NCI-H446 (cell line): ENCODE measurements around the gene PPP1R37.
A peak's percentile ranks its signal among the peaks of the same experiment; 100 is the strongest.
"Not testable (repeated sequence)": the region's sequence is repeated elsewhere in the genome, so short reads cannot be mapped to it uniquely, and the experiment has no call there.

Experiments used
- DNase-seq, 2 experiments: peaks; one replicate each; lab custom pipeline; 2025; lab: John Stamatoyannopoulos, UW

PPP1R37 gene

DNA sequence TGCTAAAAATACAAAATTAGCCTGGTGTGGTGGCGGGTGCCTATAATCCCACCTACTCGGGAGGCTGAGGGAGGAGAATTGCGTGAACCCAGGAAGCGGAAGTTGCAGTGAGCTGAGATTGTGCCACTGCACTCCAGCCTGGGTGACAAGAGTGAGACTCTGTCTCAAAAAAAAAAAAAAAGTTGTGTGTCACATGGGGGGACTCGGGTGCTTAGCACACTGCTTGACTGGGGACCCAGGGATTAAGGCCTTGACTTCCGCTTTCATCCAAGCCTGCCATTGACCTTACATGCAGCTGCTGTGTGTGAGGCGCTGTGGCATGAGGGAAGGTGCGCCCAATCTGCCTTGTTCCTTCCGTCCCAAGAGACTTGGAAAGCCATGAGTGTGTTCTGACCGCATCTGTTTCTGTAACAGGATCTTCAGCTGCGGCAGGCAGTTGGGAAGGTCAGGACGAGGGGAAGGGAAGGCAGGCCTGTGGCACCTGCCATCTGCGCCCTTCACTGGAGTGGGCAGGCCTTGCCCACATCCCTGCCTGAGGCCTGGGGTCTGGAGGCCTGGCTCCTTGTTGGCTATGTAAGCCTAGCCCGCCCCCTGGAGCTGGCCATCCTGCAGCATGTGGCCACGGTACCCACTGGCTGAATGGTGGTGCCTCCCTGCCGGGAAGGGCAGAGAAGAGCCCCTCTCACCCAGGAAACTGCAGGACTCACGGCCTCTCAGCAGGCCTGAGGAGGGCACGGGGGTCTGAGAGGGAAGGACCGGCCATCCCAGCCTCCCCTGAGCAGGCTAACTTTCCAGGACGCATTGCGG, 23.0 kb downstream of the PPP1R37 start:
- DNase-seq = no peak

DNA sequence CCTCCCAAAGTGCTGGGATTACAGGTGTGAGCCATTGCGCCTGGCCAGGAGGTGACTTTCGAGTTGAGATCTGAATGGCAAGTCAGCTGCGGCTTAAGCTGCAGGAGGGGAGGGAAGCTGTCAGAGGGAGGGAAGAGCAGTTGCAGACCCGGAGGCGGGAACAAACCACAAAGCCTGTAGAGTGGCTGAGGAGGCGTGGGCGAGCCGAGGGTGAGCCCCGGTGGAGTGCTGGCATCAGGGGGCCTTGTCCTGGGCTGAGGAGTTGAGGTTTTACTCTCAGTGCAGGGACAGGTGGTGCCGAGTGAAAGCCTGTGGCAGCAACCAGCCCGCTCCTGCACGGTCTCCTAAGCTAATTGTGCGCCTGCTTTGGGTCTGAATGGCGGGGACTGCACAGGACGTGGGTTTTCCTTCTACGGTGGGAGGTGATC, 24.2 kb downstream of the PPP1R37 start:
- no peak for DNase-seq

DNA sequence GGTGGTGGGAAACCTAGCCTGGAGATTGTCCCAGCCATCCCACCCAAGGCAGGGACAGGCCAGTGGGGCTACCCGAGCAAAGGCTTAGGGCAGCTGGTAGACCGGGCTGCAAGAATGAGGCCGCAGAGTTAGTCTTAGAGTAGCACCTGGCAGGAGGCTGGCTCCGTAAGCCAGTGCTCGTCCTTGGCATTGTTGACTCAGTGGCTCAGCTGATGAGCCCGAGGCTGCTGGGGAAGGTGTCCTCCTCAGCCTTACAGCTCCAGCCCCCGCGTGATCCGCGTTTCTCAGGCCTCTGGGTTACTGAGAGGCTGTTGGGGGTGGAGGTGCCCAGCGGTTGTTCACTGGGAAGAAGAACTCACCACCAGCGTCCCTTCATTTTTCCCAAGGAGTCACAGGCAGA, 24.7 kb downstream of the PPP1R37 start:
- no peak for DNase-seq

DNA sequence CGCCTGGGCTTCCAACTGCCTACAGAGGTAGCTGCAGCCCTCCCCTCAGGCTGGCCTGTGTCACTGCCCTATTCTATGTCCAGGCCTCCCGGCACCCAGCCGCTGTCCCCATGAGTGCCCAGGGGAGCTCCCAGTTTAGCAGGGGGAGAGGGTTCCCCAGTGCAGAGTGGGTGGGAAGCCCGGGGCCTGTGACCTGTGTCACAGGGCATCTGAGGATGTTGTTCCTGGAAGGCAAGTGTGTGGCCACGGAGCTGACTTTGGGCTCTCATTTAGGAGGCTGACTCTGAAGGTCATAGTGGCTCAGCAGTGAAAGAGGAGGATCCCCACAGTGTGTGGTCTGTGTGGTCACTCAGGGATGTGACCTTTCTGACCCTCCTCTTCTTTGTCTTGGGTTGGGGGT, 25.1 kb downstream of the PPP1R37 start:
- DNase-seq = no peak

DNA sequence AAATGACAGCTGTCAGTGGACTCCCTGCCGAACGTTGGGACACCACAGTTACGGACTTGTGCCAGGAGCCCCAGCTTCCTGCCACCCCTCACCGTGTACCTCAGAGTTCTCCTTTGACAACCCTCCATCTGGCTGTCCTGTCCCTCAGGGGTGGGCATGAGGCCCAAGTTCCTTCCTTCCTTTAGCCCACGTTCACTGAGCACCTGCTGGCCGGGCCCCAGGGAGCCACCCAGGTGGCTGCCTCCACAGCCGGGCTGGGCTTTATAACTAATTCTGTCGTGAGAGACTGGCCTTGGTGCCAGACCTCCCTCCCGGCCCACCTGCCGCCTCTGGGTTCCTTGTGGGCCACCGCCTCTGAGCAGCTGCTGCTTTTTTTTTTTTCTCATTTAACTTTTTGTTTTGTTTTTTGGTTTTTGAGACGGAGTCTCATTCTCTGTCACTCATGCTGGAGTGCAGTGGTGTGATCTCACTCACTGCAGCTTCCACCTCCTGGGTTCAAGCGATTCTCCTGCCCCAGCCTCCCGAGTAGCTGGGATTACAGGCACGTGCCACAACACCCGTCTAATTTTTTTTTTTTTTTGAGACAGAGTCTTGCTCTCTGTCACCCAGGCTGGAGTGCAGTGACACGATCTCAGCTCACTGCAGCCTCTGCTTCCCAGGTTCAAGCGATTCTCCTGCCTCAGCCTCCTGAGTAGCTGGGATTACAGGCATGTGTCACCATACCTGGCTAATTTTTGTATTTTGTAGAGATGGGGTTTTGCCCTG, 25.8 kb downstream of the PPP1R37 start:
- not testable (repeated sequence) for DNase-seq

DNA sequence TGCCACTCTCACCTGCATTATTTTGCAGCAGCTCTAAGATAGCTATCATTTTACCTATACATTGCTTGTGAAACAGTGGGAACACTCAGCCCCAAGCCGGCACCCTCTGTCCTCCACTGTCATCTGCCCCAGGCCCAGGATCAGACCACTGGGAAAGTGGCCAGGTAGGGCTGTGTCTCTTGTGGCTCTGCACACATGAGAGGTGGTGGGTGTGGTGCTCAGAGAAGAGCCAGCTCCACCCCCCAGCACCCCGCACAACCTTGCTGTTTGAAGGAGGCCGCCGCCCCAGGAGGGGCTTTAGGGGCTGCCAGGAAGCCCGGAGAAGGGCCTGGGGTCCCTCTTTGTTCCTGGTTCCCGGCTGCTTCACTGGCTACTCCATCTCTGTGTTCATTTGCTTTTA, 26.6 kb downstream of the PPP1R37 start:
- no peak for DNase-seq

DNA sequence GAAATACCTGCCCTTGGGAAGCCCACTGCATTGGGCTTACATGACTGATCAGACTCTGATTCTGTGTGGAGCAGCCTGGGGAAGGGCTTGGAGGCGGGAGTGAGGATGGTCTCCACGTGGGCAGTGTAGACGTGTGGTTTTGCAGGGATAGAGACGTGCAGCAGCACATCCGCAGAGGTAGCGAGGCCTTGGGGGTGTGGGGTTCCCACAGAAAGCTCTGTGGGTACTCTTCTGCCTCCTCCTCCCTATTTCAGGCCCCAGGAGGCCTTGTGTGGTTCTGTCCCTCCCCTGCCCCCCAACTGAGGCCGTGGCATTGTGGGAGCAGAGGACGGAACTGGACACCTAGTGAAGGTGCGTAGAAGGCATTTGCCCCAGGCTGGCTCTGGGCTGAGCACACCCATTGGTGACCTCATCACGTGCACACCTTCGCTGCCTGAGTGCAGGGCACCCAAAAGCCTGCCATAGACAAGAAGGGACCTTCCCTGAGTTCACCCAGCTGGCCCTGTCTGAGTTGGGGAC, 28.9 kb downstream of the PPP1R37 start:
- no peak for DNase-seq

DNA sequence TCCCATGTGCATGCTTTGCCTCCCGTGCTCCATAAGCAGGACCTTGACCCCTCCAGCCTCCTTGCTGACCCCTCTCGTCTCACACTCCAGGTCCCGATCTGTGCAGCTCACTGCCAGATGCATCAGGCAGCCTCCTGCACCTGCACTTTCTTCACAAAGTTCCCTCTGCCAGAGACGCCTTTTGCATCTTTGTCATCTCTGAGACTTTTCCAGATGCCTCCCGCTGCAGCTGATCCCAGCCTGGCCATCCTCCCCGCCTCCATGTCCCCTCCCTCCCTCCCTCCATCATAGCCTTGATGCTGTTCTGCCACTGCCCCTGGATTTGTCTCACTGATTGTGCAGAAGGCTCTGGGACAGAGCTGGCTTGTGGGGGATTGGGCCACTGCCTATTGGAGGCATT, 29.9 kb downstream of the PPP1R37 start:
- DNase-seq = no peak

DNA sequence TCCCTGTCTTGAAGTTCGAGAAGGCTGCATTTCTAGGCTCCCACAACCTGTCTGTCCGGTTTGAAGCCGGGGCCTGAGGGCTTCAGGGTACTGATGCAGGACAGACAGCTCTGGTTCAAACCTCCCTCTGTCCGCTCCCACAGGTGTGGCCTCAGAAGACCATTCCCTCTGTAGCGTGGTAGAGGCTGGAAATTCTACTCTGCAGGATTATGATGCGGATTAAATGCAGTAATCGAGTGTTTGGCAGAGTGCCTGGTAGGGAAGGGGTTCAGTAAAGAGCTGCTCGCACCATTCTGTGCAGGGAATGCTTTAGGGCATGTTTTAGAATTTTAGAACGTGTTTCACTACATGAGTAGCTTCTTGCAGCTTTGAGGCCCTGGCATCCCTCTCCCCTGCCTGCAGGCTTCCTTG, 30.5 kb downstream of the PPP1R37 start:
- DNase-seq = peak in 1 of 2 experiments; percentile 14

DNA sequence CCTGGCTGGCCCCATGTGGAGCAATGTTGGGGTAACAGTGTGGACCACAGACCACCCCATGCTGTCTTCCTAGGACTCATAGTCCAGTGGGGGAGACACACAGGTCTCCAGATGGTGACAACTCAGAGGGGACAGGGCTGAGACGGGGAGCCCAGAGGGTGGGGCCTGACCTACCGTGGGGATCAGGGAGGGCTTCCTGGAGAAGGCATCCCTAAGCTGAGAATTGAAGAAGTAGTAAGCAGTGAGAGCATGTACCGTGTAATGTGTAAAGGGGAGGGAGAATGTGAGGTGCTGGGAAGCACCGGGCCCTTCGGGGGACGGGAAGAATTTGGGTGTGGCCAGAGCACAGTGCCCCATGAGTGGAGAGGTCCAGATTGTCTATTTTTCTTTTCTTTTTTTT, 31.0 kb downstream of the PPP1R37 start:
- DNase-seq = no peak

DNA sequence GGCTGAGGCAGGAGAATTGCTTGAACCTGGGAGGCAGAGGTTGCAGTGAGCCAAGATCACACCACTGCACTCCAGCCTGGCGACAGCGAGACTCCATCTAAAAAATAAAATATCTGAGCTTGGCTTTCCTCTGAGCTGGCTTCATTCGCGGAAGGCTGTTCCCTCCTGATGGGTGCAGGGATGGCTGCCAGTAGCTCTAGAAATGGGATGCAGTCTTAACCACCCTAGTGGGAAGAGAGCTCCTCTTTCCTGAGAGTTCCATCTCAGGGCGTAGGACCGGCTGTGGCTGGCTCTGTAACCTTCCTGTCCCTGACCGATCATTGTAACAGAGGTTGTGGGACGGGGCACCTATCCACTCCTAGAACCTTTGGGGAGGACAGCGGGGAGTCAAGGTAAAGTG, 32.4 kb downstream of the PPP1R37 start:
- no peak for DNase-seq

DNA sequence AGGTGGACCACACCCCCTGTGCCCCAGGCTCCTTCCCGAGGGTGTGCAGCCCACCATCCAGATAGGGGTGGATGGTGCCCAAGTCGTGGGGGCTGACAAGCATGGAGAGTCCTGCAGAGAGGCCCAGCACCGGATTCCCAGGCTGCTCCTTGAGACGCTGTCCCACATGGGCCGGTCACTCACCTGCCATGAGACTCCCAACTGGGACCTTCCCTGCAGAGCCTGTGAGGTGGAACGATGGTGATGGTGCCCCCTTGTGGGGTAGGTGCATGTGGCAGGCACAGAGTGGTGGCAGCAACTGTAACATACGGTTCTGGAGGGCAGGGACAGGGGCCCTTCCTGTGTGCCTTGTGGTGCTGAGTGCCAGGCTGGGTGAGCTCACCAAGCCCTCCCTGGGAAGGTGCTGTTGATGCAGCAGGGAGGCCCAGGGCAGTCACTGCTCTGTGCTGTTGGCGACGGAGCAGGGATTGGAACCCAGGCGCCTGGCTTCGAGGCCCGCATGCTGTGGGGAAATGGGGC, 33.1 kb downstream of the PPP1R37 start:
- peak; percentile 10 to 47 for DNase-seq

DNA sequence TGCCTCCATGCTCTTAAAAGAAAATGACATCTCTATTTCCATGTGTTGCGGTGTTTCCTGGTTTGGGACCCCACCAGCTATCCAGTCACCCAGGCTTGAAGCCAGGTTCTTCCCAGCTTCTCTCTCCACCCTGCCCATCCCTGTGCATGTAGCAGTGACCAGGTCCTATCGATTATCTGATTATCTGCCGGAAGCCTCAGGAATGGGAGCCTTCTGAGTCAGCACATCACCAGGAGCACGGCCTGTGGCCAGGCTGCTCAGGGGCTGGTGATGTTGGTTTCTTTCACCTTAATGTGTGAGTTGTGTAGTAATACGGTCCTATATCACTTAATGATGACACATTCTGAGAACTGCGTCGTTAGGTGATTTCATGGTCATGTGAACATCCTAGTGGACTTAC, 33.7 kb downstream of the PPP1R37 start:
- no peak for DNase-seq

DNA sequence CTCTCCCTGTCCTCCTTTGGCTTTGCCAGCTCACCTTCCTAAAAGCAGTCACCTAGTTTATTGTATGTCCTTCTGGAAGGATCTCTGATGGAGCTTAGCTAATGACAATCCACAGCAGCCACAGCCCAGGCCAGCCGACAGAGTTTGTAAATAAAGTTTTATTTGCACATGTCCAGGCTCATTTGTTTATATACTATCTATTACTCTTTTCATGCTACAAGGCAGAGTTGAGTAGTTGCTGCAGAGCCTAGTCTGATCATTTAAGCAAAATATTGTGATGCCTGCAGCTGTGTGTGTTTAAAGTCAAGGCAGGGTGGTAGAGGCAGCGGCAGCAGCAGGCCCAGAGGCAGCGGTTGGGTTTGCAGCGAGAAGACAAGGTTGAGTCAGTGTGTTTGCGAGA, 35.2 kb downstream of the PPP1R37 start:
- no peak for DNase-seq

DNA sequence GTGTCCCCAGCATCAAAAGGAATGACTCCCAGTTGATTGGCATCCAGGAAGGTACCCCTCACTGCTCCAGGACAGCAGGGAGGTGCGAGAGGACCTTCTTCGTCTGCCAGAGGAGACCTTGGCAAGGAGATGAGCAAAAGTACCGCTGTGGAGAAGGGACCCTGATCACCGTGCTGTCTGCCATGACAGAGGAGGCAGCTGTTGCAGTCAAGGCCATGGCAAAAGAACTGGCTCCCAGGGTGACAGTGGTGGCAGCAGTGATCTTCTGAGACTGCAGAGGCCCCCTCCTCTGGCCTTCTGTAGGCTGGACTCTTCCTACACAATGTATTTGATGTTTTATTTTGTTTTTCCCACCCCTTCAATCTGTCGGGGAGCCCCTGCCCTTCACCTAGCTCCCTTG, 35.8 kb downstream of the PPP1R37 start:
- DNase-seq = no peak

DNA sequence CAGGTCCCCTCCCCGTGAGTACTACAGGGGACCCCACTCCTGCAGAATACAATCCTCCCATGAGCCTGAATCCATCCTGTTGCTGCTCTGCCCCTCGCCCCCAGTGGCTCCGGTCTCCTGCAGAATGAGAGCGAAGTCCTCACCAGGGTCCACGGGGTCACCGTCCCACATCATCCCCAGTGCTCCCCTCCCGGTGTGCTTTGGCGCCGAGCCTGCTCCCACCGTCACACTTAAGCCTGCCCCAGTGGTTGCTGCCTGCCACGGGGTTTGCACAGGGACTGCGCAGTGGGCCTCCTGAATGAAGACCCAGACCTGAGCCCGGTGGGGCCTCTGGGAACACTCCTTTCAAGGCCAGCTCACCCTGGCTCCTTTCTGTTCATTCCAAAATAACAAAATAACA, 37.3 kb downstream of the PPP1R37 start:
- DNase-seq = no peak

DNA sequence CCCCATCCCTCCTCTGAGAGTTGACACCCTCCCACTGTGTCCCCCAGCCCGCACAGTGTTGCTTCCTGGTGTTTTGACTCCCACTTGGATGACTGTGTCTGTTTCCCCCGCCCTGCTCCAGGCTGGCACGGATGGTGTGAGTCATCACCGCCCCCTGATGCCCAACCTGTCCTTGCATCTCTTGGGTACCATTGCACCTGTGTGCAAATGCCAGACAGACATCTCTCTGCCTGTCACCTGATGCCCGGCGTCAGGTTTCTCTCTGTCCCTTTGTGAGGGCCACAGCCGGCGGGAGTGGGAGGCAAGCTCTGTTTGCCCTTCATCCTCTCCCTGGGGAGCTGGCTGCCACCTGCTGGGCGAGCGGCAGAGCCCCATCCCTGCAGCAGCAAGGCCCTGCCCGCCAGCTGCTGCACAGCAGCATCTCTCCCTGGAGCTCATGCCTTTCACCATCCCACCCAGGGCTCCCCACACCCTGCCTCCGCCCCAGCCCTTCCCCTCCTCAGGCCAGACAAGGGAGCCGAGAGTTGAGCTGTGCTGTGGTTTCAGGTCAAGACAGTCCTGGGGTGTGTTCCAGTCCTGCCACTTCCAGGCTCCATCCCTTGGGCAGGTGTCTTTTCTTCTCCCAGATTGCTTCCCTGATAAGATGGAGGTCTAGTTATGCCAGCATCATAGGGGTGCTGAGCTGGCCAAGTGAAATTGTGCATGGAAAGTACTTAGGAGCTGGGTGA, 38.1 kb downstream of the PPP1R37 start:
- DNase-seq = no peak

DNA sequence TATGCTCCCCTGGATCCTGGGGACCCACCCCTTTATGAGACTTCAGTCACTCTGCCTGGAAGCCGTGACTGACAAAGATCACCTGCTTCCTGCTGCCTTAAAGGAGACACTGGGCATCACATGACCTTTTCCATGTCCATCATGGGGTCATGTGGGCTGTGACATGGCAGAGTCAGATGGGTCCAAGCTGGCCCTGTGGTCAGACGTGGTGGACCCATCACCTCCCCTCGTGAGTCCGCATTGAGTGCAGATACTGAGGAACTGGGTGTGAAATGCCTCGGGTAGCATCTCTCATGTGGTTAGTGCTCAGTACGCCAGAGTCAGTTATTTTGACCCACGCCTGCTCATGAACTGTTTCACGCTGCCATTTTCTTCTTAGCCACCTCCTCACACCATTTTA, 40.7 kb downstream of the PPP1R37 start:
- DNase-seq = no peak

DNA sequence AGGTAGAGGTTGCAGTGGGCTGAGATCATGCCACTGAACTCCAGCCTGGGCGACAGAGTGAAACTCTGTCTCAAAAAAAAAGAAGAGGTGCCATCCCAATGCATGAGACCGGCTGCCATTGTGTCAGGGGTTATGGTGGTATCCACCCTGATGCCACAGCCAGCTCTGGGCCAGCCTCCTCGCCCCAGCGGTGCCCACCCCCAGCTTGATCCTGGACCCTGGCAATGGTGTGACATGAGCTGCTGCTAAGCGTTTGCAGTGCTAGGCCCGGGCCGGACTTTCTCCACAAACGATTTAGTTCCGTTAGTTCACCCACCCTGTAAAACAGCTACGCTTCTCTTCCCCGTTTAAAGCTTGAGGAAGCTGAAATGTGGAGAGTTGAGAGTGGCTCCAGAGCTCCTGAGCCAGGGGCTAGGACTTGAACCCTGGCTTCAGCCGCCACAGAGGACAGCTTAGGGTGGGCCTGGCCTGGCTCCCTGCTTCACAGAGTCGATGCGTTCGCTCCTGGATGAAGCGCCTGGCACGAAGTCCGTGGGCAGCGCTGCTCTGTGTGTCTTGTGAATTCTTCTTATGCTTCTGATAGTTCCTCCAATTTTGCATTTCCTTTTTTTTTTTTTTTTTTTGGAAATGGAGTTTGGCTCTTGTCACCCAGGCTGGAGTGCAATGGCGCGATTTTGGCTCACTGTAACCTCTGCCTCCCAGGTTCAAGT, 42.4 kb downstream of the PPP1R37 start:
- no peak for DNase-seq

DNA sequence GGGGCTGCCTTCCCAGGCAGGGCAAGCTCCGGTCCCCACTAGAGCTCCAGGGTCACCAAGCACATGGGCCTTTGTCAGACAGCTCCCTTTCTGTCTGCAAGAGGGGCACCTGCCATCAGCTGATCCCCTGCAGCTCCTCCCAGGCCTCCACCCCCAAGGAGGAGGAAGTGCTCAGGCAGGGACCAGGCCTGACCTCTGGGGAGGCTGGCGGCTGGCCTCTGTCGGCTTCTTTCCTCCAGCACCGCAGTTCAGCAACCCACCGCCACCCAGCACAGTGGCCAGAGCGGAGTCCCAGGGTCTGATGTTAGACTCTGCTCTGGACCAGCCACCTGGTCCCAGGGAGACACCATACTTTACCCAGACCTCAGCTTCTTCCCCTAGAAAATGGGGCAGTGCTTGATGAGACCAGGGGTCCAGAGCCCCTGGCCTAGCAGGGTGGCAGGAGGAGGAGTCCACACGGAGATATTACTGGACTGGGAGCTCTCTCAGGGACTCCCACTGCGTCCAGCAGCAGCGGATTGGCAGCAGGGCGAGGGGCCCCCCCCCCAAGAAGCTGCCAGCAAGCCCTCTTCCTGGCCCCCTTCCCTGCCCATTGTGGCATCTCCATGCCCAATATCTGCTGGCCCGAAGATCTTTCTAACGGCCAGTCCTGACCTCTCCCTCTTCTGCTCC, 43.7 kb downstream of the PPP1R37 start:
- no peak for DNase-seq

DNA sequence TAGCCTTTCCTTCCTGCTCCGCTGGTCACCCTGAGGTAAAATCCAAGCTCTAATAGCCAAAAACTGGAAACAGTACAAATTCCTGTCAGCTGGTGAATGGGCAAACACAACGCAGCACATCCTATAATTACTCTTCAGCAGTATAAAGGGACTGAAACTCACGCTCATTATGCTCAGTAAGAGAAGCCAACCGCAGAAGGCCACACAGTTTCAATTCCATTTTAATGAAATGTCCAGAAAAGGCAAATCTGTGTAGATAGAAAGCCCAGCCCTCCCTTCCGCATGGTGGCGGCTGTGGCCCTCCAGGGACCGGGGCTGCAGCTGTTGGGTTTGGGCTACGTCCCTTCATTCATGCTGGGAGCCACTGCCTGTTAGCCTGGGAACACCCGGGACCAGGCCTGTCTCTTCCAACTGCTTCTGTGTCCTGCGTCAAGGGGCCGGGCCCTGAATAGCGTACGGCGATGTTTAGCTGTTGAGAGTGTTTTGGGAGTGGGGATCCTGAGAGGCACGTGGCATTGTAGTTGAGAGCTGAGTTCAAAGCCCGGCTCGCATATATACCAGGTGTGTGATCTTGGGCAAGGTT, 44.3 kb downstream of the PPP1R37 start:
- DNase-seq = no peak
